Peyer's patch (tissue), 4 donors: ENCODE data around the gene STX10.

Experiments used
- POLR2A ChIP-seq, 2 donors: fragments of 450-650 bp; IDR thresholded peaks; one replicate each; pipeline ENCODE4 v1.5.1; 2017; ENCODE audit warnings: antibody characterized with exemption in 2 of 2, mild to moderate bottlenecking in 2 of 2, moderate library complexity in 2 of 2
- TF ChIP-seq, protein P1 (sequence below), 6 experiments: fragments of 450-650 bp in 4 of 6; fragments of 200-600 bp in 2 of 6; sonication (generic) in 1 of 6; IDR thresholded peaks; one replicate each; pipeline ENCODE4 v1.5.1; 2017 to 2019; ENCODE audit warnings: antibody characterized with exemption in 6 of 6, mild to moderate bottlenecking in 3 of 6, moderate library complexity in 1 of 6

DNA sequence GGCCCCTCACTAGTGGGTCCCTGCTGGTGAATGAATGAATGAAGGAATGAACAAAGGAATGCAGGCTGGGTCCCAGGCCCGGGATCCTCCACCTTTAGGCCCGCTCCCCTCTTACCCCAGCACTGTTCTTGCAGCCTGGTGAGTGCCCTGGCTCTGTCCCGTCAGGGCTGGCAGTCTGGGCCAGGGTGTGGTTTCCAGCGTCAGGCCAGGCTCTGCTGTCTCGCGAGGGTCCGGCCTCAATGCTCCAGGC, 47.8 kb downstream of the STX10 start:
- no peak for TF ChIP-seq POLR2A (IDR thresholded peaks at IDR 0.05)
- TF ChIP-seq, protein P1, sequence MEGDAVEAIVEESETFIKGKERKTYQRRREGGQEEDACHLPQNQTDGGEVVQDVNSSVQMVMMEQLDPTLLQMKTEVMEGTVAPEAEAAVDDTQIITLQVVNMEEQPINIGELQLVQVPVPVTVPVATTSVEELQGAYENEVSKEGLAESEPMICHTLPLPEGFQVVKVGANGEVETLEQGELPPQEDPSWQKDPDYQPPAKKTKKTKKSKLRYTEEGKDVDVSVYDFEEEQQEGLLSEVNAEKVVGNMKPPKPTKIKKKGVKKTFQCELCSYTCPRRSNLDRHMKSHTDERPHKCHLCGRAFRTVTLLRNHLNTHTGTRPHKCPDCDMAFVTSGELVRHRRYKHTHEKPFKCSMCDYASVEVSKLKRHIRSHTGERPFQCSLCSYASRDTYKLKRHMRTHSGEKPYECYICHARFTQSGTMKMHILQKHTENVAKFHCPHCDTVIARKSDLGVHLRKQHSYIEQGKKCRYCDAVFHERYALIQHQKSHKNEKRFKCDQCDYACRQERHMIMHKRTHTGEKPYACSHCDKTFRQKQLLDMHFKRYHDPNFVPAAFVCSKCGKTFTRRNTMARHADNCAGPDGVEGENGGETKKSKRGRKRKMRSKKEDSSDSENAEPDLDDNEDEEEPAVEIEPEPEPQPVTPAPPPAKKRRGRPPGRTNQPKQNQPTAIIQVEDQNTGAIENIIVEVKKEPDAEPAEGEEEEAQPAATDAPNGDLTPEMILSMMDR (IDR thresholded peaks at IDR 0.05): no peak
